HG03196 (cell line): ENCODE data around the gene FCRLA.

Experiments
- ATAC-seq: cut with Tn5 transposase; IDR thresholded peaks from one replicate; pipeline ENCODE4 v1.9.1; 2021; ENCODE audit not compliant: unreplicated experiment

Gene FCRLA

GRCh38 chr1:161731241-161731640 is 24.2 kb downstream of the FCRLA start:
- ATAC-seq = no peak

- ATAC-seq = no peak
Observed at GRCh38 chr1:161731981-161732718, 25.1 kb downstream of the FCRLA start.

GRCh38 chr1:161733526-161733925 is 26.5 kb downstream of the FCRLA start:
- no peak for ATAC-seq

- ATAC-seq = no peak
Observed at GRCh38 chr1:161735837-161736236, 28.8 kb downstream of the FCRLA start.

- ATAC-seq = no peak
Observed at GRCh38 chr1:161736335-161736969, 29.4 kb downstream of the FCRLA start.

- no peak for ATAC-seq
Observed at GRCh38 chr1:161737625-161738024, 30.6 kb downstream of the FCRLA start.

- ATAC-seq = peak; percentile 57
Observed at GRCh38 chr1:161738627-161739287, 31.7 kb downstream of the FCRLA start.

GRCh38 chr1:161739865-161740566 is 33.0 kb downstream of the FCRLA start:
- no peak for ATAC-seq

GRCh38 chr1:161740921-161741320 is 33.9 kb downstream of the FCRLA start:
- ATAC-seq = no peak

GRCh38 chr1:161743231-161743630 is 36.2 kb downstream of the FCRLA start:
- ATAC-seq = no peak

GRCh38 chr1:161747801-161748200 is 40.8 kb downstream of the FCRLA start:
- no peak for ATAC-seq

GRCh38 chr1:161749509-161750407 is 42.7 kb downstream of the FCRLA start, which contains the start of gene DUSP12:
TSS of gene DUSP12 (plus strand) at chr1:161749786. CDS start at chr1:161749802, 16 bp downstream.
- peak; percentile 96 for ATAC-seq

- ATAC-seq = no peak
Observed at GRCh38 chr1:161763522-161764098, 56.6 kb downstream of the FCRLA start.
